GM19397 (cell line): ENCODE measurements around the gene DHX35.

Experiments
- ATAC-seq: cut with Tn5 transposase; IDR thresholded peaks from one replicate; pipeline ENCODE4 v1.9.1; 2021; ENCODE audit warnings: mild to moderate bottlenecking, moderate library complexity; ENCODE audit not compliant: unreplicated experiment

The DHX35 gene

GRCh38 chr20:38962044-38962927 is at the start of gene DHX35:
Gene DHX35 (plus strand): TSS chr20:38962344. CDS start chr20:38962368, 24 bp downstream.
- ATAC-seq: peak; percentile 97

GRCh38 chr20:38915355-38915754 is 46.8 kb upstream of the DHX35 start:
- no peak for ATAC-seq

- ATAC-seq: no peak
These were observed 44.5 kb upstream of the DHX35 start for GRCh38 chr20:38917657-38918056.

- ATAC-seq: no peak
These were observed 44.0 kb upstream of the DHX35 start for GRCh38 chr20:38918172-38918571.

- ATAC-seq: no peak
These were observed 42.5 kb upstream of the DHX35 start for GRCh38 chr20:38919683-38920082.

GRCh38 chr20:38920411-38920810 is 41.7 kb upstream of the DHX35 start:
- no peak for ATAC-seq

GRCh38 chr20:38920851-38921250 is 41.3 kb upstream of the DHX35 start:
- ATAC-seq: no peak

GRCh38 chr20:38924718-38925117 is 37.4 kb upstream of the DHX35 start:
- ATAC-seq: no peak

- ATAC-seq: peak; percentile 90
These were observed 35.8 kb upstream of the DHX35 start, which contains the start of gene FAM83D for GRCh38 chr20:38926142-38926933. Gene FAM83D (plus strand): TSS chr20:38926417. CDS start chr20:38926443, 26 bp downstream.

GRCh38 chr20:38926934-38927616 is 35.1 kb upstream of the DHX35 start:
- ATAC-seq: peak; percentile 3

- ATAC-seq: no peak
These were observed 34.1 kb upstream of the DHX35 start for GRCh38 chr20:38927902-38928578.

- ATAC-seq: no peak
These were observed 31.9 kb upstream of the DHX35 start for GRCh38 chr20:38930242-38930569.

GRCh38 chr20:38931984-38932383 is 30.2 kb upstream of the DHX35 start:
- ATAC-seq: no peak

GRCh38 chr20:38932457-38933120 is 29.6 kb upstream of the DHX35 start:
- no peak for ATAC-seq

GRCh38 chr20:38934530-38934929 is 27.6 kb upstream of the DHX35 start:
- no peak for ATAC-seq

GRCh38 chr20:38935285-38935684 is 26.9 kb upstream of the DHX35 start:
- ATAC-seq: no peak

GRCh38 chr20:38935967-38936407 is 26.2 kb upstream of the DHX35 start:
- ATAC-seq: no peak

- no peak for ATAC-seq
These were observed 25.1 kb upstream of the DHX35 start for GRCh38 chr20:38937000-38937399.

- ATAC-seq: no peak
These were observed 24.1 kb upstream of the DHX35 start for GRCh38 chr20:38937978-38938473.

- no peak for ATAC-seq
These were observed 22.5 kb upstream of the DHX35 start for GRCh38 chr20:38939686-38940085.
